Parathyroid adenoma (tissue), 2 donors: ENCODE results near the gene TMC6.

Experiments used
- H2AFZ ChIP-seq: fragments of 300-600 bp; sonication (generic); one replicate; pipeline ENCODE4 v1.7.0; 2017; ENCODE audit warnings: antibody characterized with exemption, mild to moderate bottlenecking
- H3K27ac ChIP-seq: fragments of 300-600 bp; sonication (generic); one replicate; pipeline ENCODE4 v1.7.0; 2017
- H3K27me3 ChIP-seq: fragments of 300-600 bp; sonication (generic); one replicate; pipeline ENCODE4 v1.7.0; 2017; ENCODE audit warnings: low read length; ENCODE audit not compliant: control insufficient read depth, insufficient read depth
- H3K36me3 ChIP-seq: fragments of 300-600 bp; sonication (generic); one replicate; pipeline ENCODE4 v1.7.0; 2017; ENCODE audit warnings: low read length; ENCODE audit not compliant: control insufficient read depth, insufficient read depth
- H3K4me1 ChIP-seq: fragments of 300-600 bp; sonication (generic); one replicate; pipeline ENCODE4 v1.7.0; 2017; ENCODE audit warnings: control low read depth
- H3K4me2 ChIP-seq: fragments of 300-600 bp; sonication (generic); one replicate; pipeline ENCODE4 v1.7.0; 2017; ENCODE audit warnings: low read length
- H3K4me3 ChIP-seq: fragments of 300-600 bp; sonication (generic); one replicate; pipeline ENCODE4 v1.7.0; 2017; ENCODE audit warnings: low read depth, low read length
- H3K79me2 ChIP-seq: fragments of 300-600 bp; sonication (generic); one replicate; pipeline ENCODE4 v1.7.0; 2017; ENCODE audit warnings: control low read depth
- H3K9ac ChIP-seq: fragments of 300-600 bp; sonication (generic); one replicate; pipeline ENCODE4 v1.7.0; 2017; ENCODE audit warnings: mild to moderate bottlenecking
- H3K9me3 ChIP-seq: fragments of 300-600 bp; sonication (generic); one replicate; pipeline ENCODE4 v1.7.0; 2017; ENCODE audit warnings: low read length; ENCODE audit not compliant: control insufficient read depth
- CTCF ChIP-seq: fragments of 300-600 bp; sonication (generic); IDR thresholded peaks from one replicate; pipeline ENCODE4 v1.7.0; 2017; ENCODE audit warnings: antibody characterized with exemption, mild to moderate bottlenecking
- donor health status: primary hyperparathyroidism.

The TMC6 gene

GRCh38 chr17:78127888-78128550 is 536 bp downstream of the TMC6 start:
- Histone ChIP-seq H3K79me2 (no peaks in the 10 kb centered on the region), H3K36me3 (no peaks in the 10 kb centered on the region), H3K27me3 (no peaks in the 10 kb centered on the region), H3K27ac (peak overlapping the region; percentile 53), H3K9ac (no peak overlapping the region), H3K4me2 (peak overlapping the region; percentile 88), H2AFZ (peak overlapping the region; percentile 98), H3K4me1 (peaks cover 4% of the 10 kb centered on the region), H3K4me3 (peak overlapping the region; percentile 74), H3K9me3 (no peaks in the 10 kb centered on the region)
- no peak for TF ChIP-seq CTCF

- Histone ChIP-seq H3K9me3 (no peaks in the 10 kb centered on the region), H3K27me3 (no peaks in the 10 kb centered on the region), H3K27ac (peak overlapping the region; percentile 53), H3K4me1 (peaks cover 4% of the 10 kb centered on the region), H3K4me3 (peak overlapping the region; percentile 74), H3K36me3 (no peaks in the 10 kb centered on the region), H3K4me2 (peak overlapping the region; percentile 88), H2AFZ (peak overlapping the region; percentile 98), H3K9ac (no peak overlapping the region), H3K79me2 (no peaks in the 10 kb centered on the region)
- no peak for TF ChIP-seq CTCF
Measured at GRCh38 chr17:78127239-78127887, 1.2 kb downstream of the TMC6 start.

GRCh38 chr17:78126895-78127238 is 1.7 kb downstream of the TMC6 start:
- H3K9me3 ChIP-seq: no peaks in the 10 kb centered on the region
- H3K9ac ChIP-seq: no peak overlapping the region
- H2AFZ ChIP-seq: no peak overlapping the region
- H3K27ac ChIP-seq: no peak overlapping the region
- peaks cover 4% of the 10 kb centered on the region for H3K4me1 ChIP-seq
- no peaks in the 10 kb centered on the region for H3K79me2 ChIP-seq
- H3K4me2 ChIP-seq: no peak overlapping the region
- no peak overlapping the region for H3K4me3 ChIP-seq
- no peaks in the 10 kb centered on the region for H3K27me3 ChIP-seq
- TF ChIP-seq CTCF: no peak
- H3K36me3 ChIP-seq: no peaks in the 10 kb centered on the region

GRCh38 chr17:78125976-78126894 is 2.3 kb downstream of the TMC6 start:
- no peak overlapping the region for H3K27ac ChIP-seq
- H3K9me3 ChIP-seq: no peaks in the 10 kb centered on the region
- H3K36me3 ChIP-seq: no peaks in the 10 kb centered on the region
- H3K4me3 ChIP-seq: no peak overlapping the region
- no peaks in the 10 kb centered on the region for H3K27me3 ChIP-seq
- H3K9ac ChIP-seq: no peak overlapping the region
- H3K79me2 ChIP-seq: no peaks in the 10 kb centered on the region
- no peak for TF ChIP-seq CTCF
- H2AFZ ChIP-seq: no peak overlapping the region
- H3K4me2 ChIP-seq: no peak overlapping the region
- H3K4me1 ChIP-seq: peaks cover 4% of the 10 kb centered on the region
